SK-N-MC (cell line): ENCODE results near the gene SGMS1.

Experiments used
- EZH2 ChIP-seq: fragments of 200-600 bp; sonication (generic); IDR thresholded peaks from one replicate; pipeline ENCODE4 v1.6.1; 2017; ENCODE audit warnings: antibody characterized with exemption
- POLR2AphosphoS5 ChIP-seq: IDR thresholded peaks from 2 replicates; pipeline ENCODE4 v1.6.1; 2012; ENCODE audit warnings: mild to moderate bottlenecking, low read depth, low read length, borderline replicate concordance

DNA sequence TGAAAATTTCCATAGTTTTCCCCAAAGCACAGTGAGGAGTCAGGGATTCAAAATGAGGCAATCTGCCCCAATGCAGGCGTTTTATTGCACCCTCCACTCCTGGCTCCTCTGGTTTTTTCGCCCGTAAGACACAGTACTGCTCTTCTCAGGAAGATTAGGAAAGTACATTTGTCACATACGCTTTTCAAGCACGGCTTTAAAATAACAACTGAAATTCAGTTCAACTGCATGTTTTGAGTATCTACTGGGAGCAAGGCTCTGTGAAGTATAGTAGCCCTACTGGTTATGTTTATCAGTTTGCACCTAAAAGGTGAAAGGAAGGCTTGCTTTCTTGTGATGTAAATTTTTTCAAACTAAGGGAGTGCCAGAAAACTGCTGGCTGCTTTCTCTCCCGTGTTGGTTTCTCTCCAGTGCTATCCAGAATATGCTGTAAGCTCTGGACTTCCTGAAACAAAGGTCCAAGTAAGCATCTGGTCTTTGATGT lies 1.9 kb upstream of the SGMS1 start:
- TF ChIP-seq POLR2AphosphoS5 (no peak), EZH2 (no peak)
